HG02970 (cell line): ENCODE data around the gene CDC26.
"Not testable (repeated sequence)": the region's sequence is repeated elsewhere in the genome, so short reads cannot be mapped to it uniquely, and the experiment has no call there.

Experiments used
- ATAC-seq: cut with Tn5 transposase; IDR thresholded peaks from one replicate; pipeline ENCODE4 v1.9.1; 2021; ENCODE audit warnings: mild to moderate bottlenecking, moderate library complexity, moderate number of reproducible peaks; ENCODE audit not compliant: unreplicated experiment, low FRiP score

Gene CDC26

DNA sequence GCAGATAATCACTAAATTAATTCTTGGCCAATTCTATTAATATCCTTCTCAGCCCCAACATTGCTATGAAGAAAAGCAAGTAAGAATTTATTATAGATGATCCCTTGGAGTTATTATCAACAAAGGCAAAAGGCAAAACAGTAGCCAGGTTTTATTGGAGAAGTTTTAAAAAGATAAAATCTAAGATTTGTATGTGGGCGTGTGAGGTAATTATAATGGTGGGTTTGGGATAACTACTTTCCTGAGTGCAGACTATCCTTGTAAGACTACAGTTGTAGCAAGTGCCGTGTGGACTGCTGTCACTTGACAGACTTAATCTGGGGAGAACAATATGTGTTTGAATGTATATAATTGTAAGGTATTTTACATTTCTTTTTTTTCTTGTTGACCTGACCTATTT is 30.8 kb downstream of the CDC26 start:
- no peak for ATAC-seq

DNA sequence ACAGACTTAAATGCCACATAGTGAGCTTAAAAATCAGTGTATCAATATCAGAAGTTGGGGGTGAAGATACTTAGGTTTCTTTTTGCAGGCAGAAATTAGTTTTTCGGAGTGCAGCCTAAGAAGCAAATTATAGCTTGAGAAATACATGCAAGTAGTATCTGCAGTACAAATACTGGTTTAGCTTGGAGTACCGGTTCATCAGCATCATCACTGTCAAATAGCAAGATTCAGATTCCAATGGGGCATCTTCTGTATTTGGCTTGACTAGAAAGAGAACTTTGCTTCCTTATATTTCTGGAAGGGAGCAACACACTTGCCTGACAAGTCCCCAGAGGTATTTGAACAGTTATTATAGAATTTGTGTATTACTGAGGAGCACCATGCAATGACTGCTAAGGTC is 34.2 kb downstream of the CDC26 start:
- no peak for ATAC-seq

DNA sequence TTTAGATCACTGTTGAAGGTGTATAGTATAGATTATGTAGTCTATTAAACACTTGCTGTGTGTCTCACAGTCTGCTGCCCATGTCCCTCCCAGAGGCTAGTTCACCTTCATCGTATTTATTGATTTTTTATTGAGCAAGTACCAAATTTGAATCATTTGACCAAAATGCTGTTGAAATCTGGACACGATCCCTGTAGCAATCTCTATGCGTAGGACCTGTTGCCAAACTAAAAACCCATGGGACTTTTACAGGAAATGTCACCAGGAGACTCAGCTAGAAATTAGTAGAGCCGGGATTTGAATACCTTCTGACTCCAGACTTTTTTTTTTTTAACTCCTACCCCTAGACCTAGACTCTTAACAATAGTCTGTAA is 36.5 kb downstream of the CDC26 start:
- no peak for ATAC-seq

DNA sequence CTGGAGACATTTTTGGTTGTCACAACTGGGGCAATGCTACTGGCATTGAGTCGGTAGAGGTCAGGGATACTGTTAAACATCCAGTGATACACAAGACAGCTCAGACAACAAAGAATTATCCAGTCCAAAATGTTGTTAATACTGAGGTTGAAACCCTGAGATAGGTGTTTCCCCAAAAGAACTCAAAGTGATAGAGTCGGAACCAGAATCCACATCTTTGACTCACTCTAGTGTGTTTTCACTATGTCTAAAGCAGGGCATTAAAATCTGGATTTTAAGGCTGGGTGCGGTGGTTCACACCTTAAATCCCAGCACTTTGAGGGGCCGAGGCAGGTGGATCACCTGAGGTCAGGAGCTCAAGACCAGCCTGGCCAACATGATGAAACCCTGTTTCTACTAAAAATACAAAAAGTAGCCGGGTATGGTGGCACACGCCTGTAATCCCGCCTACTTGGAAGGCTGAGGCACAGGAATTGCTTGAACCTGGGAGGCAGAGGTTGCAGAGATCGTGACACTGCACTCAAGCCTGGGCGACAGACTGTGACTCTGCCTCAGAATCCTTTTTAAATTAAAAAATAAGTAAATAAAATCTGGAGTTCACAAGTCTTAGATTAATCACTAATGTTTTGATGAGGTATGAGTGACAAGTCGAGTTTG is 37.0 kb downstream of the CDC26 start:
- ATAC-seq: no peak

DNA sequence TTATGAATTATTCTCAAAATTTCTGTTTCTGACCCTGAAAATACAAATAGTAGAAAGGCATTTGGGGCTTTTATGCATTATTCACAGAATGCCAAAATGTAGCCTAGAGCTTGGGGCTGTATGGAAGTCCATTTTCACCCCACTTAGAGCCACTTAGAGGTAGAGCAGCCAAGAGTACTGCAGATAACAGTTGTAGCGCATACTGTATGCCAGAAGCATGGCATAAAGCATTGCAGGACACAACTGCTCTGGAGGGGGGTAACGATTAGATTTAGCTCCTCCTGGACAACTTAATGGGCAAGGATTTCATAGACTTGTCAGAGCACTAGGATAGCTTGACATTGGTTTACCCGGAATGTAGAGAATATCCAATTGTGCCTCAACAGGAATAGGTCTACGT is 38.3 kb downstream of the CDC26 start:
- ATAC-seq: no peak

DNA sequence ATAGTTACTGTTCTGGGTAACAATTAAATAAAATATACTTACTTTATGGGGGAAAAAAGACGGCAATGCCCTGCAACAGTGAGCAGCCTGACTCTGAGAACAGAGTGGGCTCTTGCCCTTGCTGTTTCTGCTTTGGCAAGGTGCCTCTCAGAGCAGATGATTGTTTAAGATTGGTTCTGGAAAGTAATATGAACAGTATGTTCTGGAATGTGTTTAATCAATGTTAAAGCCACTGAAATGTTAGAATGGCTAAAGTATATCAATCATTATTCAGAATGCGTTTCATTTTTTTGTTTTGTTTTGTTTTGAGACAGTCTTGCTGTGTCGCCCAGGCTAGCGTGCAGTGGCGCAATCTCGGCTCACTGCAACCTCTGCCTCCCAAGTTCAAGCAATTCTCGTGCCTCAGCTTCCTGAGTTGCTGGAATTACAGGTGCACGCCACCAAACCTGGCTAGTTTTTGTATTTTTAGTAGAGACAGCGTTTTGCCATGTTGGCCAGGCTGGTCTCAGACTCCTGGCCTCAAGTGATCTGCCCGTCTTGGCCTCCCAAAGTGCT is 39.6 kb downstream of the CDC26 start:
- not testable (repeated sequence) for ATAC-seq

DNA sequence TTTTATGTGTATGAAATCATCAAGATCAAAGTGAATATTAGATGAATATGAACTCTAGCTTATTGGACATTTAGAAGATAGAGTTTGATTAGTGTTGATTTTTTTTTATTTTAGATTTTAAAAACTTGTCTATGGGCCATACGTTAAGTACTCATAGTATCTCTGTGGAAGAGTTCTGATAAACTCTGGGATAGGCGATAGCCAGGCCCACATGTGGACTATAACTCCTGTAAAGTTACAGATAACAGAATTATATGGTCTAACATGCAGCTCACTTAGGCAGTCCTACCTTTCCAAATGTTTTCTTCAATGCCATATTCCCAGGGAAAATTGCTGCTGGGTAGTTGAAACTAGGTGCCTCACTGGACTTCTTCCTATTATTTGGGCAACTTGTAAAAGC is 43.7 kb downstream of the CDC26 start:
- no peak for ATAC-seq

DNA sequence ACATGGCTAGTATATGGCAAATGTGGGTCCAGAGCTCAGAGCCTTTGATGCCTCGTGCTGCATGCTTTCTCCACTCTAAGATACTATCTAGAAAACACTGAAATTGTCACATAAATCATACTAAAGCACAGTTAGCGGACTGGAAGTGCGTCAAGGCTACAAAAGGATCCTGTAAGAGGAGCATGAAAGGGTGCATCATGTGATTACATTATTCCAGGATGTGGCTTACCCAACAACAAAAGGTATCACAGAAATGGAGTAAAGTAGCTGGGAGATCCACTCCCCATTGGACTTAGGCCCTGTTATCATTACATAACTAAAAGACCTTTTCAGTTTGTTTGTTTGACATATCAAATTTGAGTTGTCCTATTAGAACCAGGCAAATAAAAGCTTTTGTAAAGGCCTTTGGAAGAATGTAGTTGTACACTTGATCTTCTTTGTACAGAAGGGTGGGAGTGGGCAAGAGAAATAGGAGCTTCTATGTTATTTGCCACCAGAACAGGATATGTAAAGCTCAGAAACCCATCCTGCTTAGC is 47.2 kb downstream of the CDC26 start:
- ATAC-seq: no peak

DNA sequence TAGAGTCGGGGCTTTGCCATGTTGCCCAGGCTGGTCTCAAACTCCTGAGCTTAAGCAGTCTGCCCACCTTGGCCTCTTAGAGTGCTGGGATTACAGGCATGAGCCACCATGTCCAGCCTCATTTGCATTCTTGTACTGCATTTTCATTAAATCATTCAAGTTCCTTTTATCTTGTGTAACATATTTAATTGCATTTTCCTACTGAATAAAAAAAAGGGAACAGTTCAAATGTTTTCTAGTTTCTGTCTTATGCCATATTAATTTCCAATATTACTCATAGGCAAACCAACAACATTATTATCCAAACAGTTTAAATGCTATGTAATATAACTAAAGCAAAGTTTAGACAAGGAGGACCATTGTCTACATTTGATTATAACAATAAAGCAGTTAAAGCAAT is 47.9 kb downstream of the CDC26 start:
- ATAC-seq: no peak

DNA sequence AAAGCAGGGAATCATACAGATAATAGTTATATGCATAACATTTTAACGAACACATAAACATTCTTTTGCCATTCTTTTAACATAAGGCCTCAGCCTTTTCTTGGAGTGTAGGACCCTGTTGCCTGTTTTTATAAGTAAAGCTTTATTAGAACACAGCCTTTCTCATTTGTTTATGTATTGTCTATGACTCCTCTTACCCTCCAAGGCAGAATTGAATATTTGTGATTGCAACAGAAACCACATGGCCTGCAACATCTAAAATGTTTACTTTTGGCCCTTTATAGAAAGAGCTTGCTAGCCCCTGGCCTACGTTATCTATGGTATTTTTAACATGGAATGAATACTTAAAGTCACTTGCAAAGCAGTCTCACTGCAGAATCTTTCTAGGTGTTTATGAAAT is 51.4 kb downstream of the CDC26 start:
- ATAC-seq: no peak

DNA sequence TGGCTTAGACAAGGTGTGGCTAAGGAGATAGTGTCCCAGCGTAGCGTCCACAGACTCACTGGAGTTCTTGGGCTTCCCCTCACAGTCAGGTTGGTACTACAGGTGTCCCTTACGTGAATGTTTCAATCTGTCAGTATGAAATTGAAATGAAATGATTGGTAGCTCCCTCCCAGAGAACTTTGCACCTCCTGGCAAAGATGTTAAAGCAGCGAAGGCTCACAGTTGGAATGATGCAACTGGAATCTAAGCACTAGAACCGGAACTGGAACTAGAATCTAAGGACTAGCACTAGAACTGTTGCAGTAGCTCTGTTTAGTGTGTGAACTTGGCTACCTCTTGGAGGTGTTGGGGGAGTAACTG is 52.9 kb downstream of the CDC26 start:
- no peak for ATAC-seq

DNA sequence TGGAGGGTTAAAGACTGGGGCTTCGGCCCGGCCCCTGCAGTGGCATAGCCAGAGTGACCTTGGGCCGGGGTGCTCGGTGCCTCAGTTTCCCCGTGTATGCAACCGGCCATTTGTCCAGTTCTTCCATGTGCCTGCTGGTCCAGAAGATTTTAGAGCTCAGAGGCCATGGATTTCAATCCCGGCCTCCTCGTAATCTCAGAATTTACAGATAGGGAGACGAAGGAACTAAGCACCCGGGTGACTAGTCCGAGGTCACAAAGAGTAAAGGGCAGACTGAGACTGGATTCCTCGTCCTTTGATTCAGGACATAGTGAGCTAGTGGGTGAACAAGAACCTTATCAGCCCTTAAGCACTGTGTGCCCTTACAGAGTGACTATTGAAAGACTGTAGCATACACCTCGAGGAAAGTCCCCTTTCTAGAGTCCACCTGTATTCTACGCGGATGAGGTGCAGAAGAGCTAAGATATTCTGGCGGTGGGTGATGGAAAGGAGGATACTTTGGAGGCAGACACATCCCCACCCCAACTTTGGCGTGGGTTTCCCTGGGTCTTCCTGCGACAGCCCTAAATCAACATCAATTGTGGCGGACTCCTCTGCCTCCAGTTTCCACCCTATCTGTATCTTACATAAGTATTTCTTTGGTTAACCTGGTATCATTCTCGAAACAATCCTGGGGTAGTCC is 53.4 kb downstream of the CDC26 start:
- no peak for ATAC-seq

DNA sequence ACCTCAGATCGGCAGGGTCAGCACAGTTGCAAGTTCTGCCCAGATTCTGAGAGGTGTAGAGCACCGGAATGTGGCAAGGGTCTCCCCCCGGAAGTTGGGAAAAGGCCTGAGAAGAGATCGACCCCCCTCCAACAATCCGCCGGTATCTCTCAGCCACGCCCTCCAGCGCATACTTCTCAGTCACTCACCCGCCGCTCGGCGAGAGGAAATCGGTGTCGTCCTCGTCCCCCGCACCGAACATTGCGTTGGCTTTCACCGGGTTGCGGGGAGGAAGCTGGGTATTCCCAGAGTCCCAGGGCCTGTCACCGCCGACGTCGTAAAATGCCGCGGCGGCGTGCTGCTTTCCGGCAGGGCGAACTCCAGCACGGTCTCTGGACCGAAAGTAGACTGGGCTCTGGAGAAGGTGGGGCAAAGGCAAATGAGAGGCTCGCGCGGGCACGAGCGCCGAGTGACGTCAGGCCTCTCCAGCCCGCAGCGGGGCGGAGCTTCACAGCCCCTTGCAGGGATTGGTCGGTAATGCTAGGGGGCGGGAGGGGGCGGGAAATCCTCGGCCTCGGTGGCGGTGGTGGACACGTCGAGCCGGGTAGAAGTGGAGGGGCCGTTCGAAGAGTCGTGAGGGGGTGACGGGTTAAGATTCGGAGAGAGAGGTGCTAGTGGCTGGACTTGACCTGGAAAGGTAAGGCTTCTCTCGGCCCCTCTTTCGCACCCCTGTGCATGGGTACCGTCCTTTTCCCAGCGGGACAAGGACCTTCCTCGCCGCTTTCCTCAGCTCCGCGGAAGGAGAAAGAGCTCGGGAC is 54.2 kb downstream of the CDC26 start, which contains the start of the genes FKBP15 and SLC31A1:
Gene FKBP15, minus strand, starts transcription at position 275 of the 797 bp plus-strand sequence. Its CDS starts 34 bp downstream, at position 241.
Gene SLC31A1, plus strand, starts transcription at position 542 of the 797 bp plus-strand sequence. CDS start 34,605 bp downstream, outside the sequence.
- peak; percentile 84 for ATAC-seq

DNA sequence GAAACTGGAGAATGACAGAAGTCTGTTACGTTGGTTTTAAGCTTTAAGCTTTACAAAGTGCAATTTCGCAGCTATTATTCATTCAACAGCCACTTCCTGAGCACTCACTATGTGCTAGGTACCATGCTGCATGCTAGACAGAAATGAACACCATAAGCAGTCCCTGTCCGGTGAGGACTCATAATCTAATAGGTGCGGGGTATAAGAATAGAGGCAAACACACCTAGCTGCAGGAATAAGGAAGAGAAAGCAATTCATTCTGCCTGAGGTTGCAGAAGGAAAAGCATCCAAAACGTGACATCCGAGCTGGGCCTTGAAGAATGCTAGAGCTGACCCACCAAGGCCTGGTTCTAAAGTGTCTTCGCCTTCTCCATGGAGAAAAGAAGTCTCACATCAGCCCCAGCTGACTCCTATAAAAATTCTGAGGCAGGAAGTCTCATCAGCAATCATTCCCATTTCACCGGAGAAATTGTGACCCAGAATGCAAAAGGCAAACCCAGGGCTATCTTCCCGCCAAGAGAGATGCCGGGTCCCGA is 54.8 kb downstream of the CDC26 start:
- no peak for ATAC-seq

DNA sequence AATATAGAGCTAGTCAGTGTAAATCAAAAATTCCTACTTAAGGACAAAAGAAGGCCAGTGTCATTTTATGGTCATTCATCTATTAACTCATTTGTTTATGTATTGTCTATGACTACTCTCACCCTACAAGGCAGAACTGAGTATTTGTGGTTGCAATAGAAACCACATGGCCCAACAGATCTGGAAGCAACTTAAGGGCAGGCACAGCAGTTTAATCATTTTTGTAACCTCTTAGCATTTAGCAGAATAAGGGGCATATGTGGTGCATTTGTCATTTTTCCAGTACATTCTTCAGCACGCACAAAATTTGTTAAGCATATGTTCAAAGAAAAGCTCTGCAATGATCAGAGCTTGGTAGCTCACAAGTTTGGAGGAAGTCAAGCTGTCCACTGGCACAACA is 55.4 kb downstream of the CDC26 start:
- peak; percentile 34 for ATAC-seq

DNA sequence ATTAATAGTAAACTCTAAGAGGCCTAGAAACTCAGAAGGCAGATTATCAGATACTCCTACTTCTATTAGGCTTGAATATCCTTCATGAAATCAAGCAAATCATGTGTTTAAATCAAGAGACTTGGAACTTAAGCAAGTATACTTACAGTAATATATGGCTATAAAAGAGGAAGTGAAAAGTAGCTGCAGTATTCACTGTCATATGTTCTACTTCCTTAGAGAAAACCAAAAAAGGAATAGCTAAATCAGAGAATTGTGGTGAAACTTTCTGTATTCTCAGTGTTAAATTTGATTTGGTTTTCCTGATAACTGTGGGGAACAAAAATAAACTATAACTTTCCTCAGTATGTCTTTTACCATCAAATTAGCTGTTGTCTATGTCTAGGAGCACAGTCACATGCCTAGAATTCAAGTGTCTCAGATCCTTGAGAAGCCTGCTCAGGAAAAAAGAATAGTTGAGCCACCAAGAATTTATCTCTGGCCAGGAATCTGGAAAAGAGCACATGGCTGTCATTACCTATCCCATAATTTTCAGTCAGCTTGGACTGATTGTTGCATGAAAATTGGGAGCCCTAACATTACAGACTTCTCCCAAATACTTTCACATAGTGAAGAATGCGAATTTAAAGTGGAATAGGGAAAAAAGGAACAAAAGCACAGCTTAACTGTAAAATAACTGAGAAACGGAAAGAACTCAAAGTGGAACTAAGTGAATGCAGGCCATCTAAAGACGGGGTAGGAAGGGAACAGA is 56.0 kb downstream of the CDC26 start:
- ATAC-seq: no peak
